ENCODE results near the gene TMEM80. TPM values are rescaled to one million over a fixed set of nuclear protein-coding genes. Genes with fewer than 3 reads are reported as not detected.
"Not testable (repeated sequence)": the region's sequence is repeated elsewhere in the genome, so short reads cannot be mapped to it uniquely, and the experiment has no call there.

The TMEM80 gene
- polyA plus RNA-seq, 1 donor, result 36.1 TPM

GRCh38 chr11:727859-728748 lies 32.5 kb downstream of the TMEM80 start:
- peaks cover 9% of the 10 kb centered on the region for H3K27me3 ChIP-seq (ENCODE audit: control insufficient read depth, insufficient read depth, low read length)
- H3K36me3 ChIP-seq (ENCODE audit: control insufficient read depth, insufficient read depth, low read length), result peaks cover 32% of the 10 kb centered on the region
- no peak overlapping the region for H3K4me3 ChIP-seq (ENCODE audit: low read length)
- H3K4me1 ChIP-seq (ENCODE audit: control insufficient read depth, insufficient read depth, low read length), result peaks cover 45% of the 10 kb centered on the region
- DNase-seq, result peak; percentile 79 to 80
- no CpG with 5 or more reads among the region's 31 CpGs for WGBS (ENCODE audit: insufficient coverage, low lambda C conversion rate)
- peak overlapping the region; percentile 61 for H3K27ac ChIP-seq (ENCODE audit: low read length)
- peaks cover 4% of the 10 kb centered on the region for H3K9me3 ChIP-seq (ENCODE audit: control insufficient read depth, low read depth, low read length)

- Histone ChIP-seq H3K4me1 (ENCODE audit: control insufficient read depth, insufficient read depth, low read length) (peaks cover 41% of the 10 kb centered on the region), H3K4me3 (ENCODE audit: low read length) (no peak overlapping the region), H3K27ac (ENCODE audit: low read length) (no peak overlapping the region), H3K36me3 (ENCODE audit: control insufficient read depth, insufficient read depth, low read length) (peaks cover 25% of the 10 kb centered on the region), H3K9me3 (ENCODE audit: control insufficient read depth, low read depth, low read length) (peaks cover 4% of the 10 kb centered on the region), H3K27me3 (ENCODE audit: control insufficient read depth, insufficient read depth, low read length) (peaks cover 8% of the 10 kb centered on the region)
- no peak for DNase-seq
- no CpG with 5 or more reads among the region's 15 CpGs for WGBS (ENCODE audit: insufficient coverage, low lambda C conversion rate)
These were observed 33.4 kb downstream of the TMEM80 start for GRCh38 chr11:728901-729491.

- Histone ChIP-seq H3K27me3 (ENCODE audit: control insufficient read depth, insufficient read depth, low read length) (peaks cover 8% of the 10 kb centered on the region), H3K36me3 (ENCODE audit: control insufficient read depth, insufficient read depth, low read length) (peaks cover 19% of the 10 kb centered on the region), H3K4me3 (ENCODE audit: low read length) (no peak overlapping the region), H3K27ac (ENCODE audit: low read length) (no peak overlapping the region), H3K4me1 (ENCODE audit: control insufficient read depth, insufficient read depth, low read length) (peaks cover 35% of the 10 kb centered on the region), H3K9me3 (ENCODE audit: control insufficient read depth, low read depth, low read length) (peaks cover 4% of the 10 kb centered on the region)
- WGBS (ENCODE audit: insufficient coverage, low lambda C conversion rate), result no CpG with 5 or more reads among the region's 17 CpGs
- DNase-seq, result no peak
These were observed 34.0 kb downstream of the TMEM80 start for GRCh38 chr11:729492-730074.

- Histone ChIP-seq H3K9me3 (ENCODE audit: control insufficient read depth, low read depth, low read length) (no peaks in the 10 kb centered on the region), H3K4me3 (ENCODE audit: low read length) (no peak overlapping the region), H3K27ac (ENCODE audit: low read length) (no peak overlapping the region), H3K27me3 (ENCODE audit: control insufficient read depth, insufficient read depth, low read length) (peaks cover 4% of the 10 kb centered on the region), H3K4me1 (ENCODE audit: control insufficient read depth, insufficient read depth, low read length) (peaks cover 12% of the 10 kb centered on the region), H3K36me3 (ENCODE audit: control insufficient read depth, insufficient read depth, low read length) (no peaks in the 10 kb centered on the region)
- DNase-seq, result no peak
- 100% methylated on average over 1 of the region's 20 CpGs for WGBS (ENCODE audit: insufficient coverage, low lambda C conversion rate)
These were observed 37.5 kb downstream of the TMEM80 start for GRCh38 chr11:733072-733471.

- H3K4me1 ChIP-seq (ENCODE audit: control insufficient read depth, insufficient read depth, low read length); H3K9me3 ChIP-seq (ENCODE audit: control insufficient read depth, low read depth, low read length); H3K36me3 ChIP-seq (ENCODE audit: control insufficient read depth, insufficient read depth, low read length); DNase-seq; H3K27me3 ChIP-seq (ENCODE audit: control insufficient read depth, insufficient read depth, low read length); H3K4me3 ChIP-seq (ENCODE audit: low read length); H3K27ac ChIP-seq (ENCODE audit: low read length): not testable (repeated sequence)
- WGBS (ENCODE audit: insufficient coverage, low lambda C conversion rate), result no CpG with 5 or more reads among the region's 26 CpGs
These were observed 38.9 kb downstream of the TMEM80 start for GRCh38 chr11:734541-734940.

GRCh38 chr11:737366-737765 lies 41.8 kb downstream of the TMEM80 start:
- H3K27ac ChIP-seq (ENCODE audit: low read length), result no peak overlapping the region
- DNase-seq, result no peak

GRCh38 chr11:737899-738298 lies 42.3 kb downstream of the TMEM80 start:
- H3K27me3 ChIP-seq (ENCODE audit: control insufficient read depth, insufficient read depth, low read length); DNase-seq; H3K27ac ChIP-seq (ENCODE audit: low read length); H3K4me1 ChIP-seq (ENCODE audit: control insufficient read depth, insufficient read depth, low read length); H3K9me3 ChIP-seq (ENCODE audit: control insufficient read depth, low read depth, low read length); H3K4me3 ChIP-seq (ENCODE audit: low read length); H3K36me3 ChIP-seq (ENCODE audit: control insufficient read depth, insufficient read depth, low read length): not testable (repeated sequence)
- 66% methylated on average over 3 of the region's 10 CpGs for WGBS (ENCODE audit: insufficient coverage, low lambda C conversion rate)

More at GRCh38 chr11:737366-737765, 41.8 kb downstream of the TMEM80 start:
- H3K9me3 ChIP-seq (ENCODE audit: control insufficient read depth, low read depth, low read length), result no peaks in the 10 kb centered on the region
- no peak overlapping the region for H3K4me3 ChIP-seq (ENCODE audit: low read length)
- H3K4me1 ChIP-seq (ENCODE audit: control insufficient read depth, insufficient read depth, low read length), result peaks cover 8% of the 10 kb centered on the region
- peaks cover 4% of the 10 kb centered on the region for H3K27me3 ChIP-seq (ENCODE audit: control insufficient read depth, insufficient read depth, low read length)
- WGBS (ENCODE audit: insufficient coverage, low lambda C conversion rate), result no CpG with 5 or more reads among the region's 11 CpGs
- H3K36me3 ChIP-seq (ENCODE audit: control insufficient read depth, insufficient read depth, low read length), result no peaks in the 10 kb centered on the region

GRCh38 chr11:742156-742546 lies 46.5 kb downstream of the TMEM80 start:
- WGBS (ENCODE audit: insufficient coverage, low lambda C conversion rate), result no CpG with 5 or more reads among the region's 3 CpGs
- Histone ChIP-seq H3K27ac (ENCODE audit: low read length) (no peak overlapping the region), H3K4me3 (ENCODE audit: low read length) (no peak overlapping the region), H3K36me3 (ENCODE audit: control insufficient read depth, insufficient read depth, low read length) (no peaks in the 10 kb centered on the region), H3K4me1 (ENCODE audit: control insufficient read depth, insufficient read depth, low read length) (peaks cover 12% of the 10 kb centered on the region), H3K9me3 (ENCODE audit: control insufficient read depth, low read depth, low read length) (no peaks in the 10 kb centered on the region), H3K27me3 (ENCODE audit: control insufficient read depth, insufficient read depth, low read length) (peaks cover 4% of the 10 kb centered on the region)
- no peak for DNase-seq

GRCh38 chr11:742571-743201 lies 47.1 kb downstream of the TMEM80 start:
- H3K36me3 ChIP-seq (ENCODE audit: control insufficient read depth, insufficient read depth, low read length), result no peaks in the 10 kb centered on the region
- no peak for DNase-seq
- H3K27me3 ChIP-seq (ENCODE audit: control insufficient read depth, insufficient read depth, low read length), result no peaks in the 10 kb centered on the region
- H3K4me3 ChIP-seq (ENCODE audit: low read length), result no peak overlapping the region
- no peaks in the 10 kb centered on the region for H3K9me3 ChIP-seq (ENCODE audit: control insufficient read depth, low read depth, low read length)
- H3K27ac ChIP-seq (ENCODE audit: low read length), result no peak overlapping the region
- WGBS (ENCODE audit: insufficient coverage, low lambda C conversion rate), result no CpG with 5 or more reads among the region's 4 CpGs
- H3K4me1 ChIP-seq (ENCODE audit: control insufficient read depth, insufficient read depth, low read length), result peaks cover 8% of the 10 kb centered on the region

GRCh38 chr11:745428-745827 lies 49.8 kb downstream of the TMEM80 start:
- no peaks in the 10 kb centered on the region for H3K9me3 ChIP-seq (ENCODE audit: control insufficient read depth, low read depth, low read length)
- no peak overlapping the region for H3K4me3 ChIP-seq (ENCODE audit: low read length)
- WGBS (ENCODE audit: insufficient coverage, low lambda C conversion rate), result no CpG with 5 or more reads among the region's 1 CpG
- no peak for DNase-seq
- no peaks in the 10 kb centered on the region for H3K36me3 ChIP-seq (ENCODE audit: control insufficient read depth, insufficient read depth, low read length)
- no peaks in the 10 kb centered on the region for H3K27me3 ChIP-seq (ENCODE audit: control insufficient read depth, insufficient read depth, low read length)
- no peak overlapping the region for H3K27ac ChIP-seq (ENCODE audit: low read length)
- H3K4me1 ChIP-seq (ENCODE audit: control insufficient read depth, insufficient read depth, low read length), result peaks cover 16% of the 10 kb centered on the region

Measured in large intestine (tissue), 3 donors.